ENCODE results near the gene C12orf56.

GRCh38 chr12:64403707-64404469 is 13.3 kb upstream of the C12orf56 start, which contains the start of gene XPOT:
- TF ChIP-seq YY1 (IDR thresholded peaks at IDR 0.05; ENCODE audit: insufficient read depth, insufficient read length) (no peak), ZNF274 (IDR thresholded peaks at IDR 0.05; ENCODE audit: low read depth, low read length) (no peak), SUZ12 (IDR thresholded peaks at IDR 0.05; ENCODE audit: extremely low read depth, insufficient read depth, insufficient read length) (no peak)
